Mucosa of descending colon (tissue), 3 donors: ENCODE measurements around the gene ZFPM1. TPM values are rescaled to one million over a fixed set of nuclear protein-coding genes. Genes with fewer than 3 reads are reported as not detected.
"Not testable (repeated sequence)": the region's sequence is repeated elsewhere in the genome, so short reads cannot be mapped to it uniquely, and the experiment has no call there.

Experiments used
- ATAC-seq: fragments of 200-7000 bp; cut with Tn5 transposase; one replicate; pipeline ENCODE4 v1.9.1; 2020; ENCODE audit warnings: mild to moderate bottlenecking, moderate library complexity
- DNase-seq, 3 donors: peaks; one replicate each; pipeline ENCODE4 v3.0.0-alpha.2; 2020
- H3K36me3 ChIP-seq: fragments of 200-600 bp; one replicate; pipeline ENCODE4 v1.8.0; 2021; ENCODE audit warnings: low read depth, mild to moderate bottlenecking
- H3K4me1 ChIP-seq: fragments of 200-600 bp; one replicate; pipeline ENCODE4 v1.8.0; 2021; ENCODE audit warnings: low read depth, mild to moderate bottlenecking
- H3K4me3 ChIP-seq: fragments of 200-600 bp; one replicate; pipeline ENCODE4 v1.8.0; 2021; ENCODE audit warnings: mild to moderate bottlenecking
- H3K9me3 ChIP-seq: fragments of 200-600 bp; one replicate; pipeline ENCODE4 v1.8.0; 2021; ENCODE audit warnings: mild to moderate bottlenecking
- CTCF ChIP-seq: fragments of 200-600 bp; IDR thresholded peaks from one replicate; pipeline ENCODE4 v1.8.0; 2022; ENCODE audit warnings: antibody characterized with exemption, mild to moderate bottlenecking
- intact Hi-C, 2 donors: fragments of 100-400 bp; cut with DNase I in 1 of 2; cut with micrococcal nuclease in 1 of 2; formaldehyde crosslinking; loops; one replicate each; pipeline versions ENCODE4 v1.11.0 to v1.11.1; 2022; cut with DNase I, micrococcal nuclease
- total RNA-seq, 3 donors: library from RNA; stranded (reverse); fragmentation: NEBNext Ultra II Directional in 2 of 3; extraction: Animal tissue kit (Norgen Biotek cat#: 25700) in 2 of 3; gene quantifications; one replicate each; pipeline versions ENCODE4 v1.2.1 to v1.2.4, GENCODE V29; 2021 to 2023
- donor health status: DM: no; HTN: no; CAD: no; lungs with moderate emphysema.
- donor health status: DM: no; HTN: no; CAD: no.
- donor health status: DM: no; HTN: yes; CAD: no.

ZFPM1 gene
- total RNA-seq, 3 donors from 2014 or later, result 5.2 to 10.3 (median 7.2) TPM

GRCh38 chr16:88516601-88517061, 63.6 kb downstream of the ZFPM1 start:
- Histone ChIP-seq H3K9me3 (no peaks in the 10 kb centered on the region), H3K4me1 (no peaks in the 10 kb centered on the region), H3K4me3 (no peak overlapping the region), H3K36me3 (no peaks in the 10 kb centered on the region)
- no peak for TF ChIP-seq CTCF
- DNase-seq (no peak), ATAC-seq (no peak)
- intact Hi-C loops, result no loop called here

GRCh38 chr16:88517208-88517774, 64.2 kb downstream of the ZFPM1 start:
- H3K9me3 ChIP-seq, DNase-seq, ATAC-seq, H3K4me1 ChIP-seq, H3K36me3 ChIP-seq, intact Hi-C loops, H3K4me3 ChIP-seq: not testable (repeated sequence)

- H3K36me3 ChIP-seq, intact Hi-C loops, H3K9me3 ChIP-seq: not testable (repeated sequence)
These were observed 65.5 kb downstream of the ZFPM1 start for GRCh38 chr16:88518411-88519111.

GRCh38 chr16:88519240-88519639, 66.2 kb downstream of the ZFPM1 start:
- no peak for DNase-seq
- Histone ChIP-seq H3K4me3 (no peak overlapping the region), H3K9me3 (no peaks in the 10 kb centered on the region), H3K4me1 (no peaks in the 10 kb centered on the region), H3K36me3 (no peaks in the 10 kb centered on the region)
- intact Hi-C loops, result no loop called here
- TF ChIP-seq CTCF, result no peak
- ATAC-seq, result no peak

More at GRCh38 chr16:88518411-88519111, 65.5 kb downstream of the ZFPM1 start:
- not testable (repeated sequence) for DNase-seq, H3K4me1 ChIP-seq, H3K4me3 ChIP-seq, ATAC-seq

- Histone ChIP-seq H3K9me3 (no peaks in the 10 kb centered on the region), H3K36me3 (no peaks in the 10 kb centered on the region), H3K4me3 (no peak overlapping the region), H3K4me1 (peaks cover 5% of the 10 kb centered on the region)
- TF ChIP-seq CTCF, result no peak
- intact Hi-C loops, result no loop called here
- DNase-seq, result no peak
- ATAC-seq, result no peak
These were observed 67.0 kb downstream of the ZFPM1 start for GRCh38 chr16:88519938-88520653.

GRCh38 chr16:88521674-88522073, 68.6 kb downstream of the ZFPM1 start:
- DNase-seq (no peak), ATAC-seq (no peak)
- H3K4me3 ChIP-seq, result no peak overlapping the region
- no peaks in the 10 kb centered on the region for H3K36me3 ChIP-seq
- intact Hi-C loops, result no loop called here
- no peaks in the 10 kb centered on the region for H3K9me3 ChIP-seq
- peaks cover 18% of the 10 kb centered on the region for H3K4me1 ChIP-seq
- TF ChIP-seq CTCF, result no peak
